Chondrocyte (in vitro differentiated cells): ENCODE data around the gene RASSF4. TPM values are rescaled to one million over a fixed set of nuclear protein-coding genes. Genes with fewer than 3 reads are reported as not detected.

ENCODE experiments used
- DNase-seq: peaks from one replicate; pipeline ENCODE4 v3.0.0; 2021; ENCODE audit warnings: mixed read lengths, low spot score
- H3K27ac Mint-ChIP-seq: one replicate; pipeline ENCODE4 v1.8.0; 2021; ENCODE audit warnings: mild to moderate bottlenecking, moderate library complexity, mixed read lengths; ENCODE audit not compliant: unreplicated experiment
- H3K27me3 Mint-ChIP-seq: 2 replicates; pipeline ENCODE4 v1.8.0; 2021; ENCODE audit warnings: low read depth, mixed read lengths
- H3K36me3 Mint-ChIP-seq: 2 replicates; pipeline ENCODE4 v1.8.0; 2021; ENCODE audit warnings: low read depth, mixed read lengths
- H3K4me1 Mint-ChIP-seq: 2 replicates; pipeline ENCODE4 v1.8.0; 2021; ENCODE audit warnings: low read depth, mild to moderate bottlenecking, mixed read lengths
- H3K4me3 Mint-ChIP-seq: one replicate; pipeline ENCODE4 v1.8.0; 2021; ENCODE audit warnings: mild to moderate bottlenecking, moderate library complexity, mixed read lengths; ENCODE audit not compliant: unreplicated experiment
- H3K9me3 Mint-ChIP-seq: 2 replicates; pipeline ENCODE4 v1.8.0; 2021; ENCODE audit warnings: low read depth, mixed read lengths
- total RNA-seq: library from RNA; stranded (reverse); gene quantifications from 3 replicates; pipeline ENCODE4 v1.2.1, GENCODE V29; 2021
- TF ChIP-seq, protein P1 (sequence below): fragments of 200-600 bp; sonication (generic); IDR thresholded peaks from 2 replicates; pipeline ENCODE4 v1.5.0; 2021; ENCODE audit warnings: antibody characterized with exemption, mild to moderate bottlenecking, moderate library complexity

Gene RASSF4
- total RNA-seq, 1 donor from 2014 or later: 37.8 TPM

DNA sequence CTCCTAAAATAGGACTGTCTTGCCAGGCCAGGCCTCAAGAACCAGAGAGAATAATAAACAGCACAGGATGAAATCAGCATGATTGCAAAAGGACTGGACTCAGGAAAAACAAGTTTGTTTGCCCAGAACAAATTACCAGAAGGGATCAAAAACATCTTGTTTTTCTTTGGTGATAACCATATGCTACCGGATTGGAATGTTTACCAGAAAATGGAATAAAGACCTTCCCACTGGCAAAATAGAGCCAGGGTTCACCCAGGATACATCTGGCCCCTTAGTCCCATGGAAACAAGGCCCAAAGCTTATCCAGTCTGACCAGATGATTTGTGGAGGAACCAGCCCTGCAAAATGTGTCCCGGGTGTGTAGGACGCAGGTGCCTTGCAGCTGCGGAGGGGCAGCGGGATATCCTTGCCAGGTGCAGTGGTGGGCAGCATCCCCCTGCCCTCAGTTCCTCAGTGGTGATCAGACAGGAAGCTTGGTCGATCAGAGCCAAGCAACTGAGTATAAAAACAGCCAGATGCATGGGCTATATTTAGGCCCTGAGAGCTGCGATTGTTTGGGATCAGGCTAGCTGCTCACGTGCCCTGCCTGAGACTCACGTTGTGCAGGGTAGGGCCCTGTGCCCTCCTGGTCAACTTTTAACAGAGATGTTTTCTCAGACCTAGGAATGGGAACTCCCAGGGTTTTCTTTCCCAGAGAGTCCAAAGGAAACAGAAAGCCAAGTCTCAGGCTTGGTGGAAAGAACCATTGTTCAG lies 36.5 kb downstream of the RASSF4 start:
- Mint-ChIP-seq H3K27me3 (no peaks in the 10 kb centered on the region), H3K4me1 (peaks cover 62% of the 10 kb centered on the region), H3K4me3 (no peak overlapping the region), H3K36me3 (peaks cover 7% of the 10 kb centered on the region), H3K27ac (peak overlapping the region; percentile 88), H3K9me3 (no peaks in the 10 kb centered on the region)
- DNase-seq: peak; percentile 41
- TF ChIP-seq, protein P1, sequence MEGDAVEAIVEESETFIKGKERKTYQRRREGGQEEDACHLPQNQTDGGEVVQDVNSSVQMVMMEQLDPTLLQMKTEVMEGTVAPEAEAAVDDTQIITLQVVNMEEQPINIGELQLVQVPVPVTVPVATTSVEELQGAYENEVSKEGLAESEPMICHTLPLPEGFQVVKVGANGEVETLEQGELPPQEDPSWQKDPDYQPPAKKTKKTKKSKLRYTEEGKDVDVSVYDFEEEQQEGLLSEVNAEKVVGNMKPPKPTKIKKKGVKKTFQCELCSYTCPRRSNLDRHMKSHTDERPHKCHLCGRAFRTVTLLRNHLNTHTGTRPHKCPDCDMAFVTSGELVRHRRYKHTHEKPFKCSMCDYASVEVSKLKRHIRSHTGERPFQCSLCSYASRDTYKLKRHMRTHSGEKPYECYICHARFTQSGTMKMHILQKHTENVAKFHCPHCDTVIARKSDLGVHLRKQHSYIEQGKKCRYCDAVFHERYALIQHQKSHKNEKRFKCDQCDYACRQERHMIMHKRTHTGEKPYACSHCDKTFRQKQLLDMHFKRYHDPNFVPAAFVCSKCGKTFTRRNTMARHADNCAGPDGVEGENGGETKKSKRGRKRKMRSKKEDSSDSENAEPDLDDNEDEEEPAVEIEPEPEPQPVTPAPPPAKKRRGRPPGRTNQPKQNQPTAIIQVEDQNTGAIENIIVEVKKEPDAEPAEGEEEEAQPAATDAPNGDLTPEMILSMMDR: no peak

DNA sequence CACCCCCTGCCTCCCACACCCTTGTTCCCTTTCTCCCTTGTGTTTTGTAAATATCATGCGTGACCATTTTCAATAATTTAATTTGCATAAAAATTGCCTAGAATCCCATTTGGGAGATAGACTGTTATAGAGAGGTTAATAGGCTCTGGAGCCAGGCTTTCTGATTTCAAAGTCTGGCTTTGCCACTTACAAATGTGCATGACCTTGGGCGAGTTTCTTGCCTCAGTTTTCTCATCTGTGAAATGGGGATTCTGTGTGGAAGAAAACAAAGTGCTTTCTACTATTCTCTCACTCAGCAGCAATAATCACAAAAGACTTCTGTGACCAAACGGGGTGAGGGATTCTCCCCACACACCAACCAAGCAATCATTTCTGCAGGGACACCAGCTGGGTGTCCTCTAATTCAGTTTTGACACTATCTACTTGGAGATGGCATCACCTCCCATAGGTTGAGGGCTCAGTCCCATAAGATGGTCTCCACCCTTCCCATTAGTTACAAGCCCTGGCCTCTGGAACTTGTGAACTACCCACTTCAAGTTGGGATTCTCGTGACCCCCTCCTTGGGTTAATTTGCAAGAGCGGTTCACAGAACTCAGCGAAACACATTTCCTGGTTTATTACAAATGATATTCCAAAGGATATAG lies 37.6 kb downstream of the RASSF4 start:
- peaks cover 4% of the 10 kb centered on the region for H3K36me3 Mint-ChIP-seq
- H3K4me1 Mint-ChIP-seq: peaks cover 61% of the 10 kb centered on the region
- H3K27ac Mint-ChIP-seq: peak overlapping the region; percentile 88
- H3K27me3 Mint-ChIP-seq: no peaks in the 10 kb centered on the region
- H3K9me3 Mint-ChIP-seq: no peaks in the 10 kb centered on the region
- H3K4me3 Mint-ChIP-seq: no peak overlapping the region
- DNase-seq: no peak
- TF ChIP-seq, protein P1: no peak

DNA sequence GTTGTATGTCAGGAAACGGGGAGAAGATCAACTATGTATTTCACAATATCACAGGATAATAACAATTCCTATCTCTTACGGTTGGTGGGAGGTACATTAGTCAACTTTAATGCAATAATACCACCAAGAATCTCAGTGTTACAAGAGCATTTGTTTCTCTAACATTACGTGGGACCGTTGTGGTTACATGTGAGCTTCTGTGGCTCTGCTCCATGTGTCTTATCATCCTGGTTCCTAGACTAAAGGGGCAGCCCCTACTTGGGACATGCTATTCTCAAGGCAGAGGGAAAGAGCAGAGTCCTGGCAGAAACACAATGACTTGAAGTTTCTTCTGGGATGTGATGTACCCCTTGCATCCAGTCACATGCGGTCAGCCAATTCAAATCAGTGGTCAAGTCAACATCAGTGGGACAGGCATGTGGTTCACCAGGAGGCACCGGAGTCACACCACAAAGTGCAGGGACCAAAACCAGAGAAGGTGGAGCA lies 38.6 kb downstream of the RASSF4 start:
- TF ChIP-seq, protein P1: no peak
- Mint-ChIP-seq H3K27ac (no peak overlapping the region), H3K27me3 (no peaks in the 10 kb centered on the region), H3K4me3 (no peak overlapping the region), H3K4me1 (peaks cover 66% of the 10 kb centered on the region), H3K9me3 (peaks cover 4% of the 10 kb centered on the region), H3K36me3 (peaks cover 7% of the 10 kb centered on the region)
- no peak for DNase-seq

DNA sequence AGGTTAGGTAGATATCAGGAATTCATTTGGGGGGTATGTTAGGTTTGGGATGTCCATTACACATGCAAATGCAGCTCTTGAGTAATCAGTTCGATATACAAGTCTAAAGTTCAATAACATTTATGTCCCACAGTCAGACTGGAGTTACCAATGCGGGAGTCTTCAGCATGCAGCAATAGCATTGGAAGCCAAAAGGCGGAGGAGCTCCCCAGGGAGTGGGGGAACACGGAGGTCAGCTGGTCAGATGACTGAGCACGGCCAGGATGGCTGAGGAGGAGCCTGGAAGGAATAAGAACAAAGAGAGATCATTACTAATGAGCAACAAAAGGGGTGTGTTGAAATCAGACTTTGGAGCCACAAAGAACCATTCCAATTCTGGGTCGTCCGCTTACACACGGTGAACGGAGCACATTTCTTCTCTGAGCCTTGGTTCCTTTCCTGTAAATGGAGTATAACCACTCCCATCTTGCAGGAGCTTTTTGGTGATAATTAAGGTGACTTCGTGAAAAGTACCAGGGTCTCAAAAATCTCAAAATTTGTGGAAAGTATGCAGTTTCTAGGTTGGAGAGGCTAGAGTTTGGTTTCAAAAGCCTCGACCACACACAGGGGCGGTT lies 40.6 kb downstream of the RASSF4 start:
- H3K9me3 Mint-ChIP-seq: peaks cover 10% of the 10 kb centered on the region
- H3K36me3 Mint-ChIP-seq: peaks cover 23% of the 10 kb centered on the region
- H3K4me3 Mint-ChIP-seq: peak overlapping the region; percentile 74
- peaks cover 46% of the 10 kb centered on the region for H3K4me1 Mint-ChIP-seq
- peak overlapping the region; percentile 95 for H3K27ac Mint-ChIP-seq
- H3K27me3 Mint-ChIP-seq: no peaks in the 10 kb centered on the region
- no peak for DNase-seq
- TF ChIP-seq, protein P1: no peak

DNA sequence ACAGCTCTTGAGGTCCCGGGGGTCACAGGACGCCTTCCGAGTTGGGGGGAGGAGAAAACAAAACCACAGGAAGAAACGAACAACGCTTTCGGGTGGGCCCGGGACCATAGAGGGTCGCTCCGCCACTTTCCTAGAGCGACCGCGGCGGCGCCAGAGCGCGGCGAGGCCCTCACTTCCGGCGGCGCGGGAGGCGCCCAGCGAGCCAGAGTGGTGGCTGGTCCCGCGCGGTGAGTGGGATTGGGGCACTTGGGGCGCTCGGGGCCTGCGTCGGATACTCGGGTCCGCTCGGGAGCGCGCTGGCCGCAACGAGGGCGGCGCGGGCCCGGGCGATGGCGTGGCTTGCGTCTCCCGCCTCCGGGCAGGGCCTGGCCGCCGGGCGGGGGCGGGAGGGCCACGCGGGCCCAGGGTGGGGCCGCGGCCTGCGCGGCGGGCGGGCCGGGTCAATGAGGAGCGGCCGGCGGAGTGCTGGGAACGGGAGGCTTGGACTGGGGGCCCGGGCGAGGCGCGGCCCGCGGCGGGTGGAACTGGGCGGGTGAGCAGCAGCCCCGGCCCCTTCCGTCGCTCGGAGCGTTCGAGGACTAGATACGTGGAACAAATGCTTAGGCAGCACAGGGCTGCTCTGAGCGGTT lies 41.3 kb downstream of the RASSF4 start, which contains the start of gene ZNF22:
Gene ZNF22, plus strand, starts transcription at position 172 of the 629 bp plus-strand sequence. CDS start 2,446 bp downstream, outside the sequence.
- Mint-ChIP-seq H3K36me3 (peaks cover 24% of the 10 kb centered on the region), H3K4me3 (peak within 1 kb of the TSS; percentile 84), H3K27me3 (no peaks in the 10 kb centered on the region), H3K4me1 (peaks cover 41% of the 10 kb centered on the region), H3K9me3 (peaks cover 10% of the 10 kb centered on the region), H3K27ac (peak within 1 kb of the TSS; percentile 98)
- TF ChIP-seq, protein P1: peak; percentile 33
- DNase-seq: no peak
